Vagina (tissue), 2 donors: Measurements from ENCODE around the gene MYO3A. TPM values are rescaled to one million over a fixed set of nuclear protein-coding genes. Genes with fewer than 3 reads are reported as not detected.

ENCODE experiments used
- DNase-seq, 2 donors: peaks; one replicate each; pipeline ENCODE4 v3.0.0-alpha.2; 2017; ENCODE audit errors: extremely low spot score in 2 of 2
- H3K27ac ChIP-seq: fragments of 200-600 bp; sonication (generic); one replicate; pipeline ENCODE4 v1.5.1; 2019
- H3K27me3 ChIP-seq: fragments of 200-600 bp; sonication (generic); one replicate; pipeline ENCODE4 v1.5.1; 2019
- H3K36me3 ChIP-seq, 2 donors: fragments of 200-600 bp; sonication (generic); one replicate each; pipeline ENCODE4 v1.5.1; 2017 to 2019
- H3K4me1 ChIP-seq: fragments of 200-600 bp; sonication (generic); one replicate; pipeline ENCODE4 v1.5.1; 2019
- H3K4me3 ChIP-seq, 2 donors: fragments of 200-600 bp; sonication (generic); 1 replicate in 1 of 2; 2 replicates in 1 of 2; pipeline ENCODE4 v1.5.1; 2016 to 2019
- H3K9me3 ChIP-seq: fragments of 200-600 bp; sonication (generic); one replicate; pipeline ENCODE4 v1.5.1; 2019
- POLR2A ChIP-seq, 2 donors: fragments of 450-650 bp; IDR thresholded peaks; one replicate each; pipeline ENCODE4 v1.6.1; 2017; ENCODE audit warnings: antibody characterized with exemption in 2 of 2, mild to moderate bottlenecking in 2 of 2, moderate library complexity in 2 of 2
- POLR2AphosphoS5 ChIP-seq, 2 donors: sonication (generic); formaldehyde crosslinking; IDR thresholded peaks; one replicate each; pipeline ENCODE4 v1.9.0; 2017; ENCODE audit warnings: antibody characterized with exemption in 2 of 2, mild to moderate bottlenecking in 2 of 2, low read depth in 1 of 2; ENCODE audit not compliant: insufficient read depth in 1 of 2
- intact Hi-C: fragments of 100-400 bp; cut with DNase I; formaldehyde crosslinking; loops from one replicate; pipeline ENCODE4 v1.15.1; 2023
- total RNA-seq: library from RNA; depleted of rRNA; stranded (reverse); fragments of >200 nt; gene quantifications from one replicate; pipeline ENCODE4 v1.2.3, GENCODE V29; 2016
- TF ChIP-seq, protein P1 (sequence below), 3 experiments: fragments of 450-650 bp in 2 of 3; fragments of 200-600 bp in 1 of 3; sonication (generic) in 1 of 3; IDR thresholded peaks; one replicate each; pipeline ENCODE4 v1.5.1; 2017 to 2019; ENCODE audit warnings: antibody characterized with exemption in 3 of 3, mild to moderate bottlenecking in 2 of 3, moderate library complexity in 2 of 3

The MYO3A gene
- total RNA-seq, 1 donor from 2014 or later: 0.25 TPM

DNA sequence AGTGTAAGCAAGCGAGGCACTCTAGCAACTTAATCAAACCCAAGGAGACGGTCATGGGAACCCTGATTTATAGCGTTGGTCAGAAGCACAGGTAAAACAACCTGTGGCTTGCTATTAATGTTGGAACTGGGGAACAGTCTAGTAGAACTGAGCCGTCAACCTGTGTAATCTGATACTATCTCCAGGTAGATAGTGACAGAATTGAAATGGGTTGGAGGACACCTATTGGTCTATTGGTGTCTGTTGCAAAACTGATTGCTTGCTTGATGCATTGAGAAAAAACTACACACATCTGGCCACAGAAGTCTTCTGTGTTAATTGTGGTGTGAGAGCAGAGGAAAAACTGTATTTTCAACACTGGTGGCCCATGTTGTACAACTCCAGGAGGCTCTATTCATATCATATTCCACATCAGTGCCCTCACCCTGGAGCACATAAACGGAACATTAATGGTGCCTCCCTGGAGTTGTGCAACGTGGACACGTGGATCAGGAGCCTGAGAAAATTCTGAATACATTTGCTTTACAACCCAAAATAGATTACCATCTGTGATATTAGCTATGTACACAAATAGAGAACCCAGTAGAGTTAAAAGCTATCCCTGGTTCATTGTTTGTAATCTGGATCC is 112.2 kb downstream of the MYO3A start:
- Histone ChIP-seq H3K4me1 (peaks cover 13% of the 10 kb centered on the region), H3K27ac (no peak overlapping the region), H3K27me3 (no peaks in the 10 kb centered on the region), H3K4me3 (no peak overlapping the region), H3K9me3 (no peaks in the 10 kb centered on the region), H3K36me3 (no peaks in the 10 kb centered on the region)
- intact Hi-C loops: no loop called here
- TF ChIP-seq POLR2AphosphoS5 (IDR thresholded peaks at IDR 0.05; ENCODE audit: insufficient read depth in 1 of 2, low read depth in 1 of 2) (no peak), POLR2A (IDR thresholded peaks at IDR 0.05) (no peak)
- TF ChIP-seq, protein P1, sequence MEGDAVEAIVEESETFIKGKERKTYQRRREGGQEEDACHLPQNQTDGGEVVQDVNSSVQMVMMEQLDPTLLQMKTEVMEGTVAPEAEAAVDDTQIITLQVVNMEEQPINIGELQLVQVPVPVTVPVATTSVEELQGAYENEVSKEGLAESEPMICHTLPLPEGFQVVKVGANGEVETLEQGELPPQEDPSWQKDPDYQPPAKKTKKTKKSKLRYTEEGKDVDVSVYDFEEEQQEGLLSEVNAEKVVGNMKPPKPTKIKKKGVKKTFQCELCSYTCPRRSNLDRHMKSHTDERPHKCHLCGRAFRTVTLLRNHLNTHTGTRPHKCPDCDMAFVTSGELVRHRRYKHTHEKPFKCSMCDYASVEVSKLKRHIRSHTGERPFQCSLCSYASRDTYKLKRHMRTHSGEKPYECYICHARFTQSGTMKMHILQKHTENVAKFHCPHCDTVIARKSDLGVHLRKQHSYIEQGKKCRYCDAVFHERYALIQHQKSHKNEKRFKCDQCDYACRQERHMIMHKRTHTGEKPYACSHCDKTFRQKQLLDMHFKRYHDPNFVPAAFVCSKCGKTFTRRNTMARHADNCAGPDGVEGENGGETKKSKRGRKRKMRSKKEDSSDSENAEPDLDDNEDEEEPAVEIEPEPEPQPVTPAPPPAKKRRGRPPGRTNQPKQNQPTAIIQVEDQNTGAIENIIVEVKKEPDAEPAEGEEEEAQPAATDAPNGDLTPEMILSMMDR (IDR thresholded peaks at IDR 0.05): no peak
- no peak for DNase-seq

DNA sequence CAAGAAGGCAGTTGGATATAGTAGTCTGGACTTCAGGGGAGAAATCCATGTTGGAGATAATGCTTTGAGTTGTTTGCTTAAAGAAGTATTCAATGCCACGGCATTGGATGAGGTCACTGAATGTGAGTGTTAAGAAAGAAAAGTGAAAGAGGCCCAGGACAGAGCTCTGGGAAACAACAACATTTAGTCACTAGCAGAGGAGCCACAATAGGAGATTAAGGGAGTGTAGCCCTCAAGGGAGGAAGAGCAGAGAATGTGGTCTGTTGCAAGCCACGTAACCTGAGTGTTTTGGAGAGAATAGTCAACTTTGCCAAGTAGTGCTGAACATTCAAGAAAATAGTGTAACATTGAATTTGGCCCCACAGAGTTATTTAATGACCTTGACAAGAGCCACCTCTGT is 114.7 kb downstream of the MYO3A start:
- H3K4me1 ChIP-seq: peaks cover 9% of the 10 kb centered on the region
- no peaks in the 10 kb centered on the region for H3K36me3 ChIP-seq
- no peaks in the 10 kb centered on the region for H3K27me3 ChIP-seq
- no peak overlapping the region for H3K27ac ChIP-seq
- H3K9me3 ChIP-seq: no peaks in the 10 kb centered on the region
- no peak for DNase-seq
- intact Hi-C loops: no loop called here
- TF ChIP-seq POLR2A (IDR thresholded peaks at IDR 0.05): no peak
- TF ChIP-seq, protein P1 (IDR thresholded peaks at IDR 0.05): no peak
- TF ChIP-seq POLR2AphosphoS5 (IDR thresholded peaks at IDR 0.05; ENCODE audit: insufficient read depth in 1 of 2, low read depth in 1 of 2): no peak
- H3K4me3 ChIP-seq: no peak overlapping the region

- Histone ChIP-seq H3K4me1 (no peaks in the 10 kb centered on the region), H3K27me3 (no peaks in the 10 kb centered on the region), H3K9me3 (no peaks in the 10 kb centered on the region), H3K36me3 (no peaks in the 10 kb centered on the region), H3K4me3 (no peak overlapping the region), H3K27ac (no peak overlapping the region)
- TF ChIP-seq, protein P1 (IDR thresholded peaks at IDR 0.05): no peak
- TF ChIP-seq POLR2A (IDR thresholded peaks at IDR 0.05) (no peak), POLR2AphosphoS5 (IDR thresholded peaks at IDR 0.05; ENCODE audit: insufficient read depth in 1 of 2, low read depth in 1 of 2) (no peak)
- intact Hi-C loops: loop anchor here (10.0 kb wide), 1 partner anchor 1532 kb away; no protein-coding TSS in a partner anchor
- no peak for DNase-seq
Observed at GRCh38 chr10:26052326-26052725, 118.3 kb downstream of the MYO3A start.

- no peak for TF ChIP-seq POLR2AphosphoS5 (IDR thresholded peaks at IDR 0.05; ENCODE audit: insufficient read depth in 1 of 2, low read depth in 1 of 2)
- TF ChIP-seq, protein P1 (IDR thresholded peaks at IDR 0.05): no peak
- TF ChIP-seq POLR2A (IDR thresholded peaks at IDR 0.05): no peak
- intact Hi-C loops: loop anchor here (10.0 kb wide), 1 partner anchor 1527 kb away; no protein-coding TSS in a partner anchor
- Histone ChIP-seq H3K4me1 (no peaks in the 10 kb centered on the region), H3K9me3 (no peaks in the 10 kb centered on the region), H3K27me3 (no peaks in the 10 kb centered on the region), H3K27ac (no peak overlapping the region), H3K36me3 (no peaks in the 10 kb centered on the region), H3K4me3 (no peak overlapping the region)
- DNase-seq: no peak
Observed at GRCh38 chr10:26057466-26057865, 123.4 kb downstream of the MYO3A start.

DNA sequence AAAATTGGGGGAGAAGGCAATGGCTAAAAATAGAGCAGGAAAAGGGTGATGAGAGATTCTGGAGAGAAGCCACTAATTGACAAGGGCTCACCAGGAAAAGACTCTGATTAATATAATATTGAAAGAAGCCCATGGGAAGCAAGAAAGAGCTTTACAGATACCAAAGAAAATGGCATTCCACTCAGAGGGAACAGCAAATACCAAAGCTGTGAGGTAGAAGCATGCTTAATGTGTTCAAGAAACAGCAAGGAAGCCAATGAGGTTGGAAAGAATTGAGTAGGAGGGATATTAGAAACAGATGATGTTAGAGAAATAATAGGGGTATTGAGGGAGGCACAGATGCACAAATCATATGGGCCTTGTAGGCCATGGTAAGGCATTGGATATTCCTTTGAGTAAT is 130.1 kb downstream of the MYO3A start:
- TF ChIP-seq, protein P1 (IDR thresholded peaks at IDR 0.05): no peak
- TF ChIP-seq POLR2A (IDR thresholded peaks at IDR 0.05): no peak
- no peak for TF ChIP-seq POLR2AphosphoS5 (IDR thresholded peaks at IDR 0.05; ENCODE audit: insufficient read depth in 1 of 2, low read depth in 1 of 2)
- H3K4me3 ChIP-seq: no peak overlapping the region
- intact Hi-C loops: no loop called here
- no peaks in the 10 kb centered on the region for H3K9me3 ChIP-seq
- DNase-seq: no peak
- no peaks in the 10 kb centered on the region for H3K4me1 ChIP-seq
- no peak overlapping the region for H3K27ac ChIP-seq
- no peaks in the 10 kb centered on the region for H3K27me3 ChIP-seq
- H3K36me3 ChIP-seq: no peaks in the 10 kb centered on the region
